ENCODE results near the gene SETD1A.
A peak's percentile ranks its signal among the peaks of the same experiment; 100 is the strongest.

Gene SETD1A

DNA sequence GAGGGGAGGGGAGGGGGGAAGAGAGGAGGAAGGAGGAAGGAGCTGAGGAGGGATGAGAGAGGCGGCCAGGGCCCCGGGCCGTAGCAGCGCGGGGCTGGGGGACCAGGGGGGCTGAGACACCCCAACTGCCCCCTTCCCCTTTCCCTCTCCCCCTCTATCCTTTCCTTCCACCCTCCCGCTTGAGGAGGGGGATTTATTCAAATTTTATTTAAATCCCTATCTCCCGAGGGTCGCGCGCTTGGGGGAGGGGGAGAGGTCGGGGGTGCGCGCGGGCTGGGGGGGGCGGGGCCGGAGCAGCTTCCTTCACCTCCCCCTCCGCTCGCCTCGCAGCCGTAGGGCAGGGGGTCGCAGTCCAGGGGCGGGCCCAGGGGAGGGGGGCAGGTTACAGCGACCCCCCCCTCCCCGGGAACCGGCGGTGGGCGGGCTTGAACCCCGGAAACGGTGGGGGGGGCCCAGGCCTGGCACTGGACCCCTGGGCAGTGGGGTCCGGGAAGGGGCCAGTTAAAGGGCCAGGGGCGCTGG lies 33.9 kb upstream of the SETD1A start, which contains the start of gene FBXL19:
Gene FBXL19 (plus strand): TSS at position 19 of the 522 bp plus-strand sequence. CDS start 2,183 bp downstream, outside the sequence.
- Histone ChIP-seq H3K9me3 (ENCODE audit: control insufficient read depth, low read length) (no peaks in the 10 kb centered on the region), H3K36me3 (ENCODE audit: control insufficient read depth, insufficient read depth, low read length) (peaks cover 29% of the 10 kb centered on the region), H3K27ac (ENCODE audit: low read depth, low read length, severe bottlenecking) (peak within 1 kb of the TSS; percentile 99), H3K4me1 (ENCODE audit: control insufficient read depth, insufficient read depth, low read length, poor library complexity, severe bottlenecking) (peaks cover 13% of the 10 kb centered on the region), H3K4me3 (ENCODE audit: extremely low read depth, insufficient read depth, low read length, poor library complexity, severe bottlenecking) (peak within 1 kb of the TSS; percentile 80)
- 0% methylated on average over 1 to 3 of the region's 31 CpGs for WGBS, 2 experiments (ENCODE audit: insufficient coverage in 2 of 2)

- Histone ChIP-seq H3K9me3 (ENCODE audit: control insufficient read depth, low read length) (no peaks in the 10 kb centered on the region), H3K27ac (ENCODE audit: low read depth, low read length, severe bottlenecking) (no peak overlapping the region), H3K4me3 (ENCODE audit: extremely low read depth, insufficient read depth, low read length, poor library complexity, severe bottlenecking) (peak overlapping the region; percentile 80), H3K4me1 (ENCODE audit: control insufficient read depth, insufficient read depth, low read length, poor library complexity, severe bottlenecking) (peaks cover 13% of the 10 kb centered on the region), H3K36me3 (ENCODE audit: control insufficient read depth, insufficient read depth, low read length) (peaks cover 36% of the 10 kb centered on the region)
- WGBS, 2 experiments (ENCODE audit: insufficient coverage in 2 of 2) = 1 to 2% methylated on average over 25 to 33 of the region's 53 CpGs
These were observed 33.3 kb upstream of the SETD1A start for GRCh38 chr16:30924076-30924912.

DNA sequence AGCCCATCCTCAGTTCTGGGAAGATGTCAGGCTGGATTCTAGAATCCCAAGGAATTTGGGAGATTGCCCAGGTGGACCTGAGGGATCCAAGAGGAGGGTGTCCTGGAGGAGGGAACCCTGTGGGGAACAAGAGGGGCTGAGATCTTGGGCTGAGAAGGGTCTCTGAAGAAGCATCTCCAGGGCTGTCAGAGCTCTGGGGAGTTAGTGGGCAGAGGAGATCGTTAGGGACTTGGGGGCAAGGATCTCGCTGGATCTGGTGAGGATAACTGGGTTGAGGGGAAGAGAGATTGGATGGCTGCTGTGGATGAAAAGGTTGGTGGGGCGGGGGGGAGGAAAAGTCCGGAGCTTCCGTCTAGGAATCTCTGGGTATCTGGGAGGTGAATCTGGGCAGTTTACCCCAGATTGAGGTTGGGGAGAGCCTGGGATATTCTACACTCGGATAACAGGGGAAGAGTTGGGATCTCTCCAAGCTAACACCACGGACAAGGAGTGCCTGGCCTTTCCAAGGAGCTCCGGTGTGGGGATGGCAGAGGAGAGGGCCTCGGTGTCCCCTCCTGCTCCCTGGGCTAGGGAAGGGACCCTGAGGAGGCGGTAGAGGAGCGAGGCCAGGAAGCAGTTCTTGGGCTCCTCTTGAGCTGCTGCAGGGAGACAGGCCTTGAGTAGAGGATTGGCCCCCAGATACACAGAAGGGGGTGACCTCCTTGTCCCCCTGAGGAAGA lies 32.5 kb upstream of the SETD1A start:
- peaks cover 40% of the 10 kb centered on the region for H3K36me3 ChIP-seq (ENCODE audit: control insufficient read depth, insufficient read depth, low read length)
- H3K4me1 ChIP-seq (ENCODE audit: control insufficient read depth, insufficient read depth, low read length, poor library complexity, severe bottlenecking) = peaks cover 13% of the 10 kb centered on the region
- no peaks in the 10 kb centered on the region for H3K9me3 ChIP-seq (ENCODE audit: control insufficient read depth, low read length)
- peak overlapping the region; percentile 80 for H3K4me3 ChIP-seq (ENCODE audit: extremely low read depth, insufficient read depth, low read length, poor library complexity, severe bottlenecking)
- no peak overlapping the region for H3K27ac ChIP-seq (ENCODE audit: low read depth, low read length, severe bottlenecking)
- WGBS, 2 experiments (ENCODE audit: insufficient coverage in 2 of 2) = 82 to 87% methylated on average over 11 of the region's 11 CpGs

- H3K36me3 ChIP-seq (ENCODE audit: control insufficient read depth, insufficient read depth, low read length) = peaks cover 46% of the 10 kb centered on the region
- no peak overlapping the region for H3K4me3 ChIP-seq (ENCODE audit: extremely low read depth, insufficient read depth, low read length, poor library complexity, severe bottlenecking)
- no peak overlapping the region for H3K27ac ChIP-seq (ENCODE audit: low read depth, low read length, severe bottlenecking)
- 97% methylated on average over 26 of the region's 26 CpGs for WGBS, 2 experiments (ENCODE audit: insufficient coverage in 2 of 2)
- H3K4me1 ChIP-seq (ENCODE audit: control insufficient read depth, insufficient read depth, low read length, poor library complexity, severe bottlenecking) = peaks cover 13% of the 10 kb centered on the region
- no peaks in the 10 kb centered on the region for H3K9me3 ChIP-seq (ENCODE audit: control insufficient read depth, low read length)
These were observed 31.9 kb upstream of the SETD1A start for GRCh38 chr16:30925632-30925987.

- Histone ChIP-seq H3K9me3 (ENCODE audit: control insufficient read depth, low read length) (no peaks in the 10 kb centered on the region), H3K4me1 (ENCODE audit: control insufficient read depth, insufficient read depth, low read length, poor library complexity, severe bottlenecking) (peaks cover 13% of the 10 kb centered on the region), H3K4me3 (ENCODE audit: extremely low read depth, insufficient read depth, low read length, poor library complexity, severe bottlenecking) (no peak overlapping the region), H3K36me3 (ENCODE audit: control insufficient read depth, insufficient read depth, low read length) (peaks cover 52% of the 10 kb centered on the region), H3K27ac (ENCODE audit: low read depth, low read length, severe bottlenecking) (no peak overlapping the region)
- WGBS, 2 experiments (ENCODE audit: insufficient coverage in 2 of 2) = 83 to 93% methylated on average over 9 of the region's 10 CpGs
These were observed 31.4 kb upstream of the SETD1A start for GRCh38 chr16:30925995-30926811.

- no peak overlapping the region for H3K4me3 ChIP-seq (ENCODE audit: extremely low read depth, insufficient read depth, low read length, poor library complexity, severe bottlenecking)
- H3K36me3 ChIP-seq (ENCODE audit: control insufficient read depth, insufficient read depth, low read length) = peaks cover 61% of the 10 kb centered on the region
- 91 to 95% methylated on average over 12 to 20 of the region's 22 CpGs for WGBS, 2 experiments (ENCODE audit: insufficient coverage in 2 of 2)
- H3K27ac ChIP-seq (ENCODE audit: low read depth, low read length, severe bottlenecking) = no peak overlapping the region
- H3K4me1 ChIP-seq (ENCODE audit: control insufficient read depth, insufficient read depth, low read length, poor library complexity, severe bottlenecking) = peaks cover 13% of the 10 kb centered on the region
- H3K9me3 ChIP-seq (ENCODE audit: control insufficient read depth, low read length) = no peaks in the 10 kb centered on the region
These were observed 30.4 kb upstream of the SETD1A start for GRCh38 chr16:30926937-30927788.

DNA sequence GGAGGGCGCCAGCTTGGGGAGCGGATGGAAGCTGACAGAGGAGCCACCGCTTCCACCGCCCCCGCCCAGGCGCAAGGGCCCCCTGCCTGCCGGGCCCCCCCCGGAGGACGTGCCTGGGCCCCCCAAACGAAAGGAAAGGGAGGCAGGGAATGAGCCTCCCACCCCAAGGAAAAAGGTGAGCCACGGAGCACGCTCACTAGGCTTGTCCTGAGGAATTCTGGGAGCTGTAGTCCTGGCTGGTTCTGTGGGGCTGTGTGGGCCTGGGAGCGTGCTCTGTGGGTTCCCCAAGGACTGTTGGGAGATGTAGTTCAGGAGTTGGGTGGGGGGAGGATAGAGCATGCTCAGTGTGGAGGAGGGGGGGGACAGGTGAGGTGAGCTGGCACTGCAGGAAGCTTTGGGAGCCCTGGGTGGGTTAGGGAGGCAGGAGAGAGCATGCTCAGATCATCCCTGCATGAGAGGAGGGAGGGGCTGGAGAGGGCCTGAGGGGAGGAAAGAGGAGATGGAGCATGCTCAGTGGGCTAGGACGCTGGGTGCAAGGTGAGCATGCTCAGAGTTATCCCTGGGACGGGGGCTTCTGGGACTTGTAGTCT lies 29.7 kb upstream of the SETD1A start:
- Histone ChIP-seq H3K9me3 (ENCODE audit: control insufficient read depth, low read length) (no peaks in the 10 kb centered on the region), H3K4me1 (ENCODE audit: control insufficient read depth, insufficient read depth, low read length, poor library complexity, severe bottlenecking) (peaks cover 13% of the 10 kb centered on the region), H3K27ac (ENCODE audit: low read depth, low read length, severe bottlenecking) (no peak overlapping the region), H3K4me3 (ENCODE audit: extremely low read depth, insufficient read depth, low read length, poor library complexity, severe bottlenecking) (no peak overlapping the region), H3K36me3 (ENCODE audit: control insufficient read depth, insufficient read depth, low read length) (peaks cover 69% of the 10 kb centered on the region)
- WGBS, 2 experiments (ENCODE audit: insufficient coverage in 2 of 2) = 68 to 89% methylated on average over 10 to 12 of the region's 15 CpGs

DNA sequence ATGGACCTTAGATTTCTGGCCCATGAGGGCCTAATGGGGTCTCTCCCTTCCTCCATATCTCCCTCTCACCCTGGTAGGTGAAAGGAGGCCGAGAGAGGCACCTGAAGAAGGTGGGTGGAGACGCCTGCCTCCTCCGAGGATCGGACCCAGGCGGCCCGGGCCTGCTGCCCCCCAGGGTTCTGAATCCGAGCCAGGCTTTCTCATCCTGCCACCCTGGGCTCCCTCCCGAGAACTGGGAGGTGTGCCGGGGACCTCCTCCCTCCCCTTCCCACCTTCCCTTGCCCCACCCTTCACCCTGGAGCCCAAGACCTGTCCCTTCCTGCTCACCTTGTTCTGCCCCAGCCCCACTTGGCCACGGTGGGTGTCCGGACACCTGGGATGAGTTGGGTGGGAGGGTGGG lies 29.2 kb upstream of the SETD1A start:
- Histone ChIP-seq H3K27ac (ENCODE audit: low read depth, low read length, severe bottlenecking) (no peak overlapping the region), H3K9me3 (ENCODE audit: control insufficient read depth, low read length) (no peaks in the 10 kb centered on the region), H3K36me3 (ENCODE audit: control insufficient read depth, insufficient read depth, low read length) (peaks cover 71% of the 10 kb centered on the region), H3K4me3 (ENCODE audit: extremely low read depth, insufficient read depth, low read length, poor library complexity, severe bottlenecking) (no peak overlapping the region), H3K4me1 (ENCODE audit: control insufficient read depth, insufficient read depth, low read length, poor library complexity, severe bottlenecking) (peaks cover 13% of the 10 kb centered on the region)
- 98 to 100% methylated on average over 6 to 7 of the region's 11 CpGs for WGBS, 2 experiments (ENCODE audit: insufficient coverage in 2 of 2)

GRCh38 chr16:30929167-30929566 lies 28.4 kb upstream of the SETD1A start:
- Histone ChIP-seq H3K4me3 (ENCODE audit: extremely low read depth, insufficient read depth, low read length, poor library complexity, severe bottlenecking) (no peak overlapping the region), H3K4me1 (ENCODE audit: control insufficient read depth, insufficient read depth, low read length, poor library complexity, severe bottlenecking) (peaks cover 13% of the 10 kb centered on the region), H3K9me3 (ENCODE audit: control insufficient read depth, low read length) (no peaks in the 10 kb centered on the region), H3K36me3 (ENCODE audit: control insufficient read depth, insufficient read depth, low read length) (peaks cover 79% of the 10 kb centered on the region), H3K27ac (ENCODE audit: low read depth, low read length, severe bottlenecking) (no peak overlapping the region)
- 96 to 100% methylated on average over 7 of the region's 7 CpGs for WGBS, 2 experiments (ENCODE audit: insufficient coverage in 2 of 2)
